ES-I3 (cell line): ENCODE results near the gene RECK.

Experiments used
- H3K36me3 ChIP-seq: 2 replicates; pipeline ENCODE4 v1.6.1; 2013; ENCODE audit warnings: mild to moderate bottlenecking, low read length, control low read depth, moderate library complexity; ENCODE audit not compliant: insufficient read depth
- H3K4me1 ChIP-seq: 2 replicates; pipeline ENCODE4 v1.6.1; 2013; ENCODE audit warnings: mild to moderate bottlenecking, control low read depth, low read length; ENCODE audit not compliant: insufficient read depth
- H3K9ac ChIP-seq: 2 replicates; pipeline ENCODE4 v1.6.1; 2013; ENCODE audit warnings: low read depth, mild to moderate bottlenecking, low read length, moderate library complexity
- H3K9me3 ChIP-seq: 2 replicates; pipeline ENCODE4 v1.6.1; 2013; ENCODE audit warnings: mild to moderate bottlenecking, low read length, moderate library complexity; ENCODE audit not compliant: control insufficient read depth, insufficient read depth

RECK gene

GRCh38 chr9:36099718-36100117 is 63.0 kb downstream of the RECK start:
- Histone ChIP-seq H3K36me3 (no peaks in the 10 kb centered on the region), H3K9ac (no peak overlapping the region), H3K4me1 (peaks cover 16% of the 10 kb centered on the region), H3K9me3 (no peaks in the 10 kb centered on the region)

GRCh38 chr9:36100532-36100931 is 63.8 kb downstream of the RECK start:
- no peaks in the 10 kb centered on the region for H3K36me3 ChIP-seq
- H3K4me1 ChIP-seq = peaks cover 16% of the 10 kb centered on the region
- H3K9ac ChIP-seq = no peak overlapping the region
- no peaks in the 10 kb centered on the region for H3K9me3 ChIP-seq

- H3K4me1 ChIP-seq = peaks cover 16% of the 10 kb centered on the region
- H3K9me3 ChIP-seq = no peaks in the 10 kb centered on the region
- H3K9ac ChIP-seq = no peak overlapping the region
- no peaks in the 10 kb centered on the region for H3K36me3 ChIP-seq
These were observed 65.4 kb downstream of the RECK start for GRCh38 chr9:36101916-36102741.

GRCh38 chr9:36102742-36103495 is 66.2 kb downstream of the RECK start:
- Histone ChIP-seq H3K9me3 (no peaks in the 10 kb centered on the region), H3K4me1 (peaks cover 16% of the 10 kb centered on the region), H3K36me3 (no peaks in the 10 kb centered on the region), H3K9ac (no peak overlapping the region)

GRCh38 chr9:36109071-36109470 is 72.4 kb downstream of the RECK start:
- no peak overlapping the region for H3K9ac ChIP-seq
- H3K9me3 ChIP-seq = no peaks in the 10 kb centered on the region
- no peaks in the 10 kb centered on the region for H3K4me1 ChIP-seq
- no peaks in the 10 kb centered on the region for H3K36me3 ChIP-seq

- Histone ChIP-seq H3K4me1 (no peaks in the 10 kb centered on the region), H3K9me3 (no peaks in the 10 kb centered on the region), H3K9ac (no peak overlapping the region), H3K36me3 (no peaks in the 10 kb centered on the region)
These were observed 73.7 kb downstream of the RECK start for GRCh38 chr9:36110434-36110833.

- H3K9ac ChIP-seq = no peak overlapping the region
- H3K4me1 ChIP-seq = no peaks in the 10 kb centered on the region
- no peaks in the 10 kb centered on the region for H3K9me3 ChIP-seq
- H3K36me3 ChIP-seq = no peaks in the 10 kb centered on the region
These were observed 75.8 kb downstream of the RECK start for GRCh38 chr9:36112516-36112915.

- no peaks in the 10 kb centered on the region for H3K9me3 ChIP-seq
- no peaks in the 10 kb centered on the region for H3K4me1 ChIP-seq
- no peak overlapping the region for H3K9ac ChIP-seq
- no peaks in the 10 kb centered on the region for H3K36me3 ChIP-seq
These were observed 77.3 kb downstream of the RECK start for GRCh38 chr9:36113999-36114398.

- Histone ChIP-seq H3K9ac (no peak overlapping the region), H3K36me3 (no peaks in the 10 kb centered on the region), H3K4me1 (no peaks in the 10 kb centered on the region), H3K9me3 (no peaks in the 10 kb centered on the region)
These were observed 79.9 kb downstream of the RECK start for GRCh38 chr9:36116593-36116992.

- Histone ChIP-seq H3K9ac (no peak overlapping the region), H3K36me3 (no peaks in the 10 kb centered on the region), H3K9me3 (no peaks in the 10 kb centered on the region), H3K4me1 (no peaks in the 10 kb centered on the region)
These were observed 81.5 kb downstream of the RECK start for GRCh38 chr9:36118201-36118600.

GRCh38 chr9:36118706-36119105 is 82.0 kb downstream of the RECK start:
- H3K36me3 ChIP-seq = no peaks in the 10 kb centered on the region
- no peak overlapping the region for H3K9ac ChIP-seq
- H3K4me1 ChIP-seq = no peaks in the 10 kb centered on the region
- no peaks in the 10 kb centered on the region for H3K9me3 ChIP-seq

GRCh38 chr9:36119476-36119875 is 82.8 kb downstream of the RECK start:
- Histone ChIP-seq H3K4me1 (no peaks in the 10 kb centered on the region), H3K36me3 (no peaks in the 10 kb centered on the region)

GRCh38 chr9:36120705-36121104 is 84.0 kb downstream of the RECK start:
- H3K9me3 ChIP-seq = no peaks in the 10 kb centered on the region
- H3K36me3 ChIP-seq = no peaks in the 10 kb centered on the region
- H3K4me1 ChIP-seq = no peaks in the 10 kb centered on the region
- no peak overlapping the region for H3K9ac ChIP-seq

More at GRCh38 chr9:36119476-36119875, 82.8 kb downstream of the RECK start:
- H3K9ac ChIP-seq = no peak overlapping the region
- H3K9me3 ChIP-seq = no peaks in the 10 kb centered on the region

- H3K36me3 ChIP-seq = no peaks in the 10 kb centered on the region
- no peaks in the 10 kb centered on the region for H3K9me3 ChIP-seq
- no peak overlapping the region for H3K9ac ChIP-seq
- no peaks in the 10 kb centered on the region; the same call in 1 of the 2 replicates for H3K4me1 ChIP-seq
These were observed 85.3 kb downstream of the RECK start for GRCh38 chr9:36121971-36122370.

- no peaks in the 10 kb centered on the region for H3K36me3 ChIP-seq
- no peaks in the 10 kb centered on the region for H3K9me3 ChIP-seq
- H3K9ac ChIP-seq = no peak overlapping the region
- H3K4me1 ChIP-seq = no peaks in the 10 kb centered on the region; the same call in 1 of the 2 replicates
These were observed 86.8 kb downstream of the RECK start for GRCh38 chr9:36123515-36123914.
